ENCODE data around the gene CEP95. TPM values are rescaled to one million over a fixed set of nuclear protein-coding genes. Genes with fewer than 3 reads are reported as not detected.

CEP95 gene
- total and polyA plus RNA-seq, 10 of the 15 experiments (the other 5 are each of a cell fraction or from before 2014, with no cell fraction given), result 17.7 to 54.9 (median 29.6) TPM

- FAIRE-seq, result no peak
- no peak for DNase-seq (ENCODE audit: low read depth, low spot score)
- 32% methylated on average over 4 of the region's 4 CpGs for WGBS (ENCODE audit: insufficient coverage, insufficient replicate concordance, low lambda C conversion rate, missing lambda C conversion rate)
- no peaks in the 10 kb centered on the region for H3K9me3 ChIP-seq (replicated peaks; ENCODE audit: control insufficient read depth, insufficient read depth, low read length)
- no TSS peak for BruUV-seq (replicated peaks)
- ATAC-seq, result no peak
- H3K4me3 ChIP-seq, result peak overlapping the region; percentile 88
- in situ Hi-C loops (cut with MboI) (no loop called here), intact Hi-C loops (cut with micrococcal nuclease; ENCODE audit: unreplicated experiment) (loop anchor here (1.0 kb wide), 1 partner anchor 8 kb away; no protein-coding TSS in a partner anchor)
- H4K20me1 ChIP-seq (ENCODE audit: control insufficient read depth, insufficient read depth), result peaks cover 4% of the 10 kb centered on the region
- CTCF ChIA-PET, result interaction anchor here (0.9 to 17.7 kb wide), 8 partner anchors 7 to 151 kb away, joined by 3 to 350 read pairs (median 9); partner anchors contain the start of genes CEP95 and DDX5
- H3K4me1 ChIP-seq (ENCODE audit: control insufficient read depth, insufficient read depth, low read length), result peaks cover 11% of the 10 kb centered on the region; the same call in 1 of the 2 replicates
- POLR2A ChIA-PET, result interaction anchor here (0.6 to 2.4 kb wide), 5 partner anchors 8 to 351 kb away, joined by 3 to 64 read pairs (median 7); partner anchors contain the start of genes CEP95 and DDX5
- SMC1A ChIA-PET (ENCODE audit: uncharacterized antibody, unreplicated experiment), result interaction anchor here (1.3 to 6.6 kb wide), 8 partner anchors 8 to 195 kb away, joined by 3 to 70 read pairs (median 6); partner anchors contain the start of genes CEP95 and DDX5
- peak overlapping the region; percentile 85 for H3K27ac ChIP-seq (ENCODE audit: control insufficient read depth, insufficient read depth)
- peak overlapping the region; percentile 67 for H3K9ac ChIP-seq (ENCODE audit: control insufficient read depth, insufficient read depth, low read length)
- no peaks in the 10 kb centered on the region for H3K27me3 ChIP-seq (replicated peaks in 1 of 2; ENCODE audit: control insufficient read depth in 2 of 2, insufficient read depth in 2 of 2, low read length in 1 of 2)
- H3K79me2 ChIP-seq (ENCODE audit: control insufficient read depth, insufficient read depth, low read length), result peaks cover 55% of the 10 kb centered on the region
- RAD21 ChIA-PET (ENCODE audit: unreplicated experiment), result interaction anchor here (1.5 to 9.9 kb wide), 4 partner anchors 7 to 152 kb away, joined by 6 to 174 read pairs (median 10); partner anchors contain the start of gene CEP95
- H3K4me2 ChIP-seq (ENCODE audit: control insufficient read depth, insufficient read depth), result peak overlapping the region; percentile 94
- H3K36me3 ChIP-seq (ENCODE audit: control insufficient read depth in 2 of 2, insufficient read depth in 2 of 2, low read length in 1 of 2), result peaks cover 13 to 30% of the 10 kb centered on the region in 2 experiments
- no peak overlapping the region for H2AFZ ChIP-seq (ENCODE audit: control insufficient read depth, low read depth, low read length)
- TF ChIP-seq JUND (IDR thresholded peaks at IDR 0.05; ENCODE audit: low read depth, low read length), result no peak
- TF ChIP-seq CEBPZ (IDR thresholded peaks at IDR 0.05; ENCODE audit: low read depth, low read length), result no peak
- 0 out of 2 replicates have a peak, but pooled peaks have one; percentile 4 for TF ChIP-seq GATAD2B (conservative IDR thresholded peaks at IDR 0.05; ENCODE audit: low read depth)
- TF ChIP-seq, protein P1, sequence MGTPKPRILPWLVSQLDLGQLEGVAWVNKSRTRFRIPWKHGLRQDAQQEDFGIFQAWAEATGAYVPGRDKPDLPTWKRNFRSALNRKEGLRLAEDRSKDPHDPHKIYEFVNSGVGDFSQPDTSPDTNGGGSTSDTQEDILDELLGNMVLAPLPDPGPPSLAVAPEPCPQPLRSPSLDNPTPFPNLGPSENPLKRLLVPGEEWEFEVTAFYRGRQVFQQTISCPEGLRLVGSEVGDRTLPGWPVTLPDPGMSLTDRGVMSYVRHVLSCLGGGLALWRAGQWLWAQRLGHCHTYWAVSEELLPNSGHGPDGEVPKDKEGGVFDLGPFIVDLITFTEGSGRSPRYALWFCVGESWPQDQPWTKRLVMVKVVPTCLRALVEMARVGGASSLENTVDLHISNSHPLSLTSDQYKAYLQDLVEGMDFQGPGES (IDR thresholded peaks at IDR 0.05), result no peak
- no peak for TF ChIP-seq POLR2A (IDR thresholded peaks at IDR 0.05; ENCODE audit: low read depth, low read length)
- TF ChIP-seq CBX5 (IDR thresholded peaks at IDR 0.05; ENCODE audit: low read depth), result no peak; the same call in 1 of the 2 replicates
- no peak for TF ChIP-seq SMAD1 (IDR thresholded peaks at IDR 0.05; ENCODE audit: low read depth, partially characterized antibody)
- no peak for TF ChIP-seq YY1 (IDR thresholded peaks at IDR 0.05; ENCODE audit: low read depth, low read length)
- no peak for TF ChIP-seq FOXK2 (IDR thresholded peaks at IDR 0.05)
- TF ChIP-seq KDM1A (IDR thresholded peaks at IDR 0.05; ENCODE audit: borderline replicate concordance), result no peak
- TF ChIP-seq BACH1 (IDR thresholded peaks at IDR 0.05; ENCODE audit: borderline replicate concordance), result no peak
- 0 out of 2 replicates have a peak, but pooled peaks have one; percentile 8 for TF ChIP-seq PAX8 (IDR thresholded peaks at IDR 0.05)
- TF ChIP-seq SP1 (IDR thresholded peaks at IDR 0.05; ENCODE audit: low read depth, low read length), result no peak
- TF ChIP-seq POLR2AphosphoS5 (IDR thresholded peaks at IDR 0.05; ENCODE audit: low read length), result no peak
- TF ChIP-seq WRNIP1 (IDR thresholded peaks at IDR 0.05; ENCODE audit: borderline replicate concordance, low read depth, low read length), result no peak
- no peak for TF ChIP-seq IKZF1 (conservative IDR thresholded peaks at IDR 0.05)
- TF ChIP-seq, protein P2, sequence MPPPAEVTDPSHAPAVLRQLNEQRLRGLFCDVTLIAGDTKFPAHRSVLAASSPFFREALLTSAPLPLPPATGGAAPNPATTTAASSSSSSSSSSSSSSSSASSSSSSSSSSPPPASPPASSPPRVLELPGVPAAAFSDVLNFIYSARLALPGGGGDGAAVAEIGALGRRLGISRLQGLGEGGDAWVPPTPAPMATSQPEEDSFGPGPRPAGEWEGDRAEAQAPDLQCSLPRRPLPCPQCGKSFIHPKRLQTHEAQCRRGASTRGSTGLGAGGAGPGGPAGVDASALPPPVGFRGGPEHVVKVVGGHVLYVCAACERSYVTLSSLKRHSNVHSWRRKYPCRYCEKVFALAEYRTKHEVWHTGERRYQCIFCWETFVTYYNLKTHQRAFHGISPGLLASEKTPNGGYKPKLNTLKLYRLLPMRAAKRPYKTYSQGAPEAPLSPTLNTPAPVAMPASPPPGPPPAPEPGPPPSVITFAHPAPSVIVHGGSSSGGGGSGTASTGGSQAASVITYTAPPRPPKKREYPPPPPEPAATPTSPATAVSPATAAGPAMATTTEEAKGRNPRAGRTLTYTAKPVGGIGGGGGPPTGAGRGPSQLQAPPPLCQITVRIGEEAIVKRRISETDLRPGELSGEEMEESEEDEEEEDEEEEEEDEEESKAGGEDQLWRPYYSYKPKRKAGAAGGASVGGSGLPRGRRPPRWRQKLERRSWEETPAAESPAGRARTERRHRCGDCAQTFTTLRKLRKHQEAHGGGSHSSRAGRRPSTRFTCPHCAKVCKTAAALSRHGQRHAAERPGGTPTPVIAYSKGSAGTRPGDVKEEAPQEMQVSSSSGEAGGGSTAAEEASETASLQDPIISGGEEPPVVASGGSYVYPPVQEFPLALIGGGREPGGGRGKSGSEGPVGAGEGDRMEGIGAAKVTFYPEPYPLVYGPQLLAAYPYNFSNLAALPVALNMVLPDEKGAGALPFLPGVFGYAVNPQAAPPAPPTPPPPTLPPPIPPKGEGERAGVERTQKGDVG (CRISPR knock-in tag; IDR thresholded peaks at IDR 0.05), result no peak
- no peak for TF ChIP-seq STAT3 (IDR thresholded peaks at IDR 0.05; ENCODE audit: low read depth, low read length)
Observed at GRCh38 chr17:64497565-64498035, 9.2 kb upstream of the CEP95 start.

Measured in GM12878 (cell line).